ENCODE measurements around the gene GLCCI1.
"Not testable (repeated sequence)": the region's sequence is repeated elsewhere in the genome, so short reads cannot be mapped to it uniquely, and the experiment has no call there.

The GLCCI1 gene

DNA sequence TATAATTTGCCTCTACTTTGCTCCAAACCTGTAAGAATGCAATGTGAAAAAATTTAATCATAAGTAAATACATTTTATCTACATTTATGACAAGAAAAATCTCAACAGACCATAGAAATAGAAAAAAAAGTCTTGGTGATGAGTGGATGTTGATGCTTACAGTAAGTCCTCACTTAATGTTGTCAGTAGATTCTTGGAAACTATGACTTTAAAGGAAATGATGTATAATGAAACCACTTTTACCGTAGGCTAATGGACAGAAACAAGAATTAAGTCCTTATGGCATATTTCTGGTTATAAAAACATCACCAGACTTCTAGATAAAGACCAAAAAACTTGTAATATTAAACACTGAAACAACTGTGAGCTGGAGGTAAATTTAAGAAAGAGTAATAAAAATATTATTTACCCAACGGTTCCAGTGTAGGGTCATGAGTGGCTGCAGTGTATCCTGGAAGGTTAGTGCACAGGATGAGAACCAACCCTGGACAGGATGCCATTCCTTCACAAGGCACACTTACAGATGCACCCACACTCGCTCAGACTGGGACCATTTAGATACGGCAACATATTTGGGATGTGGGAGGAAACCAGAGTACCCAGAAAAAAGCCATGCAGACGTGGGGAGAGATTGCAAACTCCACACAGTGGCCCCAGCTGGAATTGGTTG lies 76.3 kb downstream of the GLCCI1 start:
- no peak for DNase-seq (ENCODE audit: low read depth in 1 of 2, low spot score in 1 of 2)

DNA sequence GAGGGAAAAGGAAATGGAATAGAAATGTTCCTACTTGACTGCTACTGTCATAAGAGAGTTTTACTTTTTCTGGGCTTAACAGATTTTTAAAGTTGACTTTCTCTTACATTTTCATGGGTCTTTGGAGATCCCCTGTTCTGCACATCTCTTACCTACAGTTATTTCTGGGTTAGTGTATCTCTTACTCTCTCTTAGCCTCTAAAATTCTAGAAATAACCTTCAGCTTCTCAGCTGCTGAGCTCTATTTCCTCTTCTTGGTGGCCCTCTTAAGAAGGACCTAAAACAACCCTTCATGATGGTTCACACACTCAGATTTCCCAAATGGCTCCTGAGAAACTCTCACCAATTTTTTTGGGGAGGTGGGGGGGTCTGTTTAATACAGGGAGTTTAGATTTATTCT lies 79.5 kb downstream of the GLCCI1 start:
- DNase-seq (ENCODE audit: low read depth in 1 of 2, low spot score in 1 of 2), result not testable (repeated sequence)

DNA sequence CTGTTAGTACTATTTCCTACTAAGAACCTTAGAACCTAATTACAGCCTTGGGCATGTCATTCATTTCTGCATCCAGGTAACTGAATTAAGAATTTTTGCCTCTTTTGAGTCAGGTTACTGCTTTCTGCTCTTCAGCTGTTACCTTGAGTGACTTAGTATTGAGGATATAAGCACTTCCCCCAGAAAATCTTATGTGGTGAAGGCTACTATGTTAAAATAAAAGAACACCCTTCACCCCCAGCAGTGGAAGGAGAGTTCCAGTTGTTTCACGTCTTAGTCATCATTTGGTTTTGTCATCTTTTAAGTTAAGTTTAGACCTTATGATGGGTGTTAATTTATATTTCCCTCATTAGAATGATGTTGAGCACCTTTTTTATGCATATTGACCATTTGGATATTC lies 82.8 kb downstream of the GLCCI1 start:
- DNase-seq (ENCODE audit: low read depth in 1 of 2, low spot score in 1 of 2), result no peak

DNA sequence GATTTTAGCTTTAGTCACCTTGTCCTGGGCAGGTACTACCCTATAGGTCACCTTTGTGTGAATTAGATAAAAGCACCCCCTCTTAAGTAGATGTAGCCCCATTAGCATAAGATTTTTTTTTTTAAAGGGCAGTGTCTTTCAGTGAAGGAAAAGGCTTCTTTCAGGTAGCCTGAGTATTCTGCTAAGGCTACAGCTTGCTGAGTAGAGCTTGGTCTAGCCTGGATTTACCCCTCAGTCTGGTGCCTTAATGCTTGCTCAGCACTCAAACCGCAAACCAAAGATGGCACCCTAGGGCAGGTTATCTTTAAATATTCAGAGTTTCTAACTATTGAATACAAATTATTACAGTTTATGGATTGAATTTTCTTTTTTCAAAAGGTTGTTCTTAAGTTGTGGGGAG lies 83.4 kb downstream of the GLCCI1 start:
- no peak for DNase-seq (ENCODE audit: low read depth in 1 of 2, low spot score in 1 of 2)

DNA sequence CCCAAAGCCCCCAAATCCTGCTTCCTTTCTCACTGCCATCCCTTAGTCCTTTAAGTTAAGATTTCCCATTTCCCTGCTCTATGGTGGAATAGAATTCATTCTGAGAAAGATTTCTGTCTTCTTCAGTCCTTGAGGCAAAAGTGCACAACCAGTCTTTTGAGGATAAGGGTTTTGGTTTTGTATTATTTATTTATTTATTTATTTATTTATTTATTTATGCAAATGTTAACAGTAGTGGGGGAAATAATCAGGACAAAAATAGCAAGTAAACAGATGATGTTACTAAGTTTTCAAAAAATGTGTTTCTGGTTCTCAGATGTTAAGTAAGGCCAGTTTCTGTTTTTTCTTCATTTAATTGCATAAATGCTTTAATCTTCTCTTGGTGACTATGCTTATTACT lies 84.2 kb downstream of the GLCCI1 start:
- DNase-seq (ENCODE audit: low read depth in 1 of 2, low spot score in 1 of 2), result no peak

DNA sequence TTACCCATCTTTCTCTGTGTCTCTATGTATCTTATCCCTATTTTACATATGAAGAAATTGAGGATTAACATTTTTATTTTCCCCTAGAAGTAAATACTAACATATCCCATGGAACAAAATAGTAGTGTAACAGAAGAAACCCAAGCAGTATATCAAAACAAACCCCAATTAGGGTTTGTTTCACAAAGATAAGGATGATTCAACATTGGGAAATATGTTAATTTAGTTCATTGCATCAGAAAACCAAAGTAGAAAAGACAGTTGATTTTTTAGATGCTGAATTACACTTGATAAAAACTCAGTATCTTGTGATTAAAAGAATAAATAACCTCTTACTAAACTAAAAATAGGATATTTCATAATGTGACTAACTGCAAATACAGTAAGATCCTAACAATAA lies 87.8 kb downstream of the GLCCI1 start:
- DNase-seq (ENCODE audit: low read depth in 1 of 2, low spot score in 1 of 2), result no peak

DNA sequence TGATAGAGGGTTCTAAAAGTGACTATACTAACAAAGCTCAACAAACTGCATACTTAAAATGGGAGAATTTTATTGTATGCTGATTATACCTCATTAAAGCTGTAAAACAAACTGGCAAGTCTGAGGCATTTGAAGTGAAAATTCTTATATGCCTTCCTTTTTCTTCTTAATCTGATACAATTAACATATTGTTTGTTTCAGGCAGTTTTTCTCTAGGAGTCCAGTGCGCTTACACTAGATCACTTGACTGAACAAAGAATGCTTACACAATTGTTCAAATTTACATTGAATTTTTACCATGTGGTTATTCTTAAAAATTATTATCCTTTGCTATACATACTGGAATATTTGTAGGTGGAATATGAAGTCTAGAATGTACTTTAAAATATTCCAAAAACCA lies 89.0 kb downstream of the GLCCI1 start:
- DNase-seq (ENCODE audit: low read depth in 1 of 2, low spot score in 1 of 2), result no peak

DNA sequence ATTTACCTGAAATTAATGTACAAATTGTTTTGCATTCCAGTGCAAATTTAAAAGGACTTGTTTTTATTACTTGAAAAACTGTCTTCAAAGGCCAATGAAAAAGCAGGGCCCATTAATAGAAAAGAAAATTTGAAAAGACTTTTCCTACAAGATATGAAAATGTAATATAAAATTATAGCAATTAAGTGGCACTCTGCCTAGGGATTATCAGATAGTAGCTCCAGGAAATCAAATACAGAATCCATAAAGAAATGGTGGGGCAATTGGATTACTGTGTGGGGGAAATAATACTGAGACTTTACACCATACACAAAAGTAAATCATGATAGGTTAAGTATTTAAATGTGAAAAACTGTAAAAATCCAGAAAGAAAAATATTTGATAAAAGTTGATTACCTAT lies 89.7 kb downstream of the GLCCI1 start:
- DNase-seq (ENCODE audit: low read depth in 1 of 2, low spot score in 1 of 2), result no peak

DNA sequence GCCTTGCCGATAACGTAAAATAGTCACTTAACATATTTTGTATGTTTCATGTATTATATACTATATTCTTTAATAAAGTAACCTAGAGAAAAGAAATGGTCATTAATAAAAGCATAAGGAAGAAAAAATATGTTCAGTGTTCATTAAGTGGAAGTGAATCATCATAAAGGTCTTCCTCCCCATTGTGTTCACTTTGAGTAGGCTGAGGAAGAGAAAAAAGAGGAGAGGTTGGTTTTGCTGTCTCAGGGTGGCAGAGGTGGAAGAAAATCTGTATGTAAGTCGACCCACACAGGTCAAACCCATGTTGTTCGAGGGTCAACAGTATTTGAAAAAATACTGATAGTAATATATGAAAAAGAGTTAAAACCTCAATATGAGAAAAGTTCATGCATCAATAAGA lies 90.3 kb downstream of the GLCCI1 start:
- no peak for DNase-seq (ENCODE audit: low read depth in 1 of 2, low spot score in 1 of 2)

DNA sequence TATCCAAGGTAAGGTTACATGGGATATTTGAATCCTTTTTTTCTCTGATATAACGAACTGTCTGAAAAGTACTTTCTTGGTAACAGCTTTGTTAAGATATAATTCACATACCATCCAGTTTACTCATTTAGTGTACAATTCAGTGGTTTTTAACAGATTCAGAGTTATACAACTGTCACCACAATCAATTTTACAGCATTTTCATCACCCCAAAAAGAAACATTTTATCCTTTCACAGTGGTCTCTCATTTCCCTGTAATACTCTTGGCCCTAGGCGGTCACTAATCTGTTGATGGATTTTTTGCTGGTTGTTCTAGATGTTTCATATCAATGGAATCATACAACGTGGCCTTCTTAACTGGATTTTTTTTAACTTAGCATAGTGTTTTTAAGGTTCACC lies 91.6 kb downstream of the GLCCI1 start:
- DNase-seq (ENCODE audit: low read depth in 1 of 2, low spot score in 1 of 2), result no peak

DNA sequence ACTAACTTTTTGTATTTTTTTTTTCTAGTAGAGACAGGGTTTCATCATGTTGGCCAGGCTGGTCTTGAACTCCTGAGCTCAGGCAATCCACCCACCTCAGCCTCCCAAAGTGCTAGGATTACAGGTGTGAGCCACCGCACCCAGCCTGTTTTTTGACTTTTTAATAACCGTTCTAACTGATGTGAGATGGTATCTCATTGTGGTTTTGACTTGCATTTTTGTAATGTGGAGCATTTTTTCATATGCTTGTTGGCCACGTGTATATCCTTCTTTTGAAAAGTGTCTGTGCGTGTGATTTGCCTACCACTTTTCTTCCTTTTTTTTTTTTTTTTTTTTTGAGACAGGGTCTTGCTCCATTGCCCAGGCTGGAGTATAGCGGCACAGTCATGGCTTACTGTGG lies 94.7 kb downstream of the GLCCI1 start:
- not testable (repeated sequence) for DNase-seq (ENCODE audit: low read depth in 1 of 2, low spot score in 1 of 2)

DNA sequence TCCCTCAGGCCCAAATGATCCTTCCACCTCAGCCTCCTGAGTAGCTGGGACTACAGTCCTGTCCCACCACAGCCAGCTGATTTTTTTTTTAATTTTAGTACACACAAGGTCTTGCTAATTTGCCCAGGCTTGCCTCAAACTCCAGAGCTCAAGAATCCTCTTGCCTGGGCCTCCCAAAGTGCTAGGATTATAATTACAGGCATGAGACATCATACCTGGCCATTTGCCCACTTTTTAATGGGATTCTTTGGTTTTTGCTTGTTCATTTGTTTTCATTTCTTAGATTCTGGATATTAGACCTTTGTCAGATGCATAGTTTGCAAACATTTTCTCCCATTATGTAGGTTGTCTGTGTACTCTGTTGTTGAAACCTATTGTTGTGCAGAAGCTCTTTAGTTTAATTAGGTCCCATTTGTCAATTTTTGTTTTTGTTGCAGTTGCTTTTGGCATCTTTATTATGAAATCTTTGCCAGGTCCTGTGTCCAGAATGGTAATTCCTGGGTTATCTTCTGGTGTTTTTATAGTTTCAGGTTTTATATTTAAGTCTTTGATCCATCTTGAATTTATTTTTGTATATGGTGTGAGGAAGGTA lies 95.2 kb downstream of the GLCCI1 start:
- no peak for DNase-seq (ENCODE audit: low read depth in 1 of 2, low spot score in 1 of 2)

DNA sequence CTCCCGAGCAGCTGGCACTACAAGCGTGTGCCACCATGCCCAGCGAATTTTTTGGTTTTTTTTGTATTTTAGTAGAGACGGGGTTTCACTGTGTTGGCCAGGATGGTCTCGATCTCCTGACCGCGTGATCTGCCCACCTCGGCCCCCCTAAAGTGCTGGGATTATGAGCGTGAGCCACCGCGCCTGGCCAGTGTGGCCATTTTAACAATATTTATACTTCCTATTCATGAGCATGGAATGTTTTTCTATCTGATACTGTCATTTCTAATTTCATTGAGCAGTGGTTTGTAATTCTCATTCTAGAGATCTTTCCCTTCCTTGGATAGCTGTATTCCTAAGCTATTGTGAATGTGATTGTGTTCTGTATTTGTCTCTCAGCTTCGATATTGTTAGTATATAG lies 96.2 kb downstream of the GLCCI1 start:
- DNase-seq (ENCODE audit: low read depth in 1 of 2, low spot score in 1 of 2), result no peak

DNA sequence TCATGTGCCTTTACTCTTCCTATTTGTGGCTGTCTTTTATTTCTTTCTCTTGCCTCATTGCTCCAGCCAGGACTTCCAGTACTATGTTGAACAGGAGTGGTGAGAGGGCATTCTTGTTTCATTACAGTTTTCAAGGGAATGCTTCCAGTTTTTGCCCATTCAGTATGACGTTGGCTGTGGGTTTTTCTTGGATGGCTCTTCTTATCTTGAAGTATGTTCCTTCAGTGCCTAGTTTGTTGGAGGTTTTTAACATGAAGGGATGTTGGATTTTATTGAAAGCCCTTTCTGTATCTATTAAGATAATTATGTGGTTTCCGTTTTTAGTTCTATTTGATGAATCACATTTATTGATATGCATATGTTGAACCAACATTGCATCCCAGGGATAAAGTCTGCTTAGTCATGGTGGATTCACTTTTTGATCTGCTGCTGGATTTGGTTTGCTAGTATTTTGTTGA lies 96.8 kb downstream of the GLCCI1 start:
- DNase-seq (ENCODE audit: low read depth in 1 of 2, low spot score in 1 of 2), result no peak

DNA sequence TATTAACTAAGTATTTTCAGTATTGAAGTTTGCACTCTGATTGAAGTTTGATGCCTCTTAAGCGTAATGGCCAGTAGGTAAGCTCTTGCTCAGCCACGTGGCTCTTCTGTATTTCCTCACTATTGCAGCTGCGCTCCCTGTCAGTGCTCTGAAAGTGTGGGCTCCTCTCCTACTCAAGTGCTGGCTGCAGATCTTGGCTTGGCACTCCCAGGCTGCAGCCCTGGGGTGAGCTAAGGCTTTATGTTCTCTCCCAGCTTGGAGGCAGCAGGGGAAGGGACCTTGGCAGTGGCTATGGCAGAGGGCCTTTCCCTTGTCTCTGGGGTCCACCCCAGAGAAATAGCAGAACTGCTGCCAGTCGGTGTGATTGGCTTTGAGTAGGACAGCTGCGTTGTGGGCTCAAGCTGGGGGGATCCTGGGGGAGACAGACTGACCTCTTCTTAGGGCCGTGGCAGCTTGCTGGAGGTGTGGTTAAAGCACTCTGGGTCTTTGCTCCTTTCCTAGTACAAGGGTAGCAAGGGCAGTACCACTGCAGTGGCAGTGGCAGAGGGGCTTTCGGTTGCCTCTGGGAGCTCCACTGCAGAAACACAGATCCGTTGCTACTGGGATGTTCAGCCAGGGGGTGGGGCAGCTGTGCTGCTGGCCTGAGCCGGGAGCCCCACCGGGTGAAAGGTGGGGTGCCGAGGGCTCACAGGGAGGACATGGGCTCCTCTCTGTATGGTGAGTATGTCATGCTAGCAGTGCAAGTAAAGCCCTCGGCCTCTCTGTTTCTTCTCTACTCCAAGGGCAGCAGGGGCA lies 100.5 kb downstream of the GLCCI1 start:
- no peak for DNase-seq (ENCODE audit: low read depth in 1 of 2, low spot score in 1 of 2)

DNA sequence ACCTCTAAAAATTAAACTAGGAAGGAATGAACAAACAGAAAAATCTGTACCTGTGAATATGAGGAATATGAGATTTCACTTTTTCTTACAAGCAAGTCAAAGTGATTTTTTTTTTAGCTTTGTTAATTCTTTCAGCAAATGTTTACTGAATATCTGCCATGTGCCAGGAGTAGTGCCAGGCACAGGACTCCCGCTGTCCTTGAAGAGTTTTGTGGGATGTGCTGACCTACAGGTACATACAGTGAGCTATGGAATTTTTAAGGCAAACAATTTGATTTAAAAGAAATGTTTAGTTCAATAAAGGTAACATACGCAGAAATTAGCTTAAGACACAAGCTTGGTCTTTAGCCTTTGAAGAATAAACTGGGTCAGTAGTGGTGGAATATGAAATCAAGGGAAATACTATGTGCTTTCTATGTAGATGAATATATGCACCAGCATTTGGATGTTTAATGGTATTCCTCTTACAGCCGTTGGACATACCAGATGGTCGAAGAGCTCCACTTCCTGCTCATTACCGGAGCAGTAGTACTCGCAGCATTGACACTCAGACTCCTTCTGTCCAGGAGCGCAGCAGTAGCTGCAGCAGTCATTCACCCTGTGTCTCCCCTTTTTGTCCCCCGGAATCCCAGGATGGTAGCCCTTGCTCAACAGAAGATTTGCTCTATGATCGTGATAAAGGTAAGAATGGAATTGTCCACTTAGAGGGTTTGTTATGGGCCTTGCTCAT lies 102.0 kb downstream of the GLCCI1 start:
- no peak for DNase-seq (ENCODE audit: low read depth in 1 of 2, low spot score in 1 of 2)

DNA sequence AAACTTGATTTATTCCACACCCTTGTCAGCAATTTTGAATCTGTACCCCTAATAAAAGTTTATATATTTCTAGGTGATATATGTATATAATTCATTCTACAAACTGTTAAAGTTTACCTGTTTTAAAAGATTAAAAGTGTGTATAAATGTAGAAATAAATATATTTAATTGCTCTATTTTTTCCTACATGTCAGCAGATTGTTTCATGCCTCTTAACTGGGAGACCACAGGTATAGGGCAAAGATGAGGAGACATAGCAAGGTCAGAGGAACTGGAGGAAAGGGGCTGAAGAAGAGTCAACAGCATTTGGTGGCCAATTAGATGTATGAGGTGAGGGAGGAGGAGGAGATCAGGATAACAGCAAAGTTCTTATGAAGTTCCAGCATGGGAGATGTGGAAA lies 109.8 kb downstream of the GLCCI1 start:
- DNase-seq (ENCODE audit: low read depth in 1 of 2, low spot score in 1 of 2), result no peak

DNA sequence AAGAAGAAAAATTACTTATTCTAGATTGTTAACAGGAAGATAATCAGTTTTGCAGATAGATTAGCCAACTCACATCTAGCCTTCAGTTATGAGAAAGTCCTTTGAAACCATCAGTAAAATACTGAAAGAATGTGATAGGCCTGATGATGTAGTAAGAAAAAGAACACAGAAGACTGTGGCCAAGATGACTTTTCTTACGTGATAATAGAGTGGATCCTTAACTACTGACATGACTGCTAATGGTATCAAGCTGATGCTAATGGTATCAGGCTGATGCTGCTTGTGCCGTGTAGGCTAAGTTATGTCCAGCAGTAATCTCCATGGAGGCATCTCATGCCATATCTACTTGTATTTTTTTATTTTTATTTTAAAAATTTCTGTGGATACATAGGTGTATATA lies 114.2 kb downstream of the GLCCI1 start:
- no peak for DNase-seq (ENCODE audit: low read depth in 1 of 2, low spot score in 1 of 2)

DNA sequence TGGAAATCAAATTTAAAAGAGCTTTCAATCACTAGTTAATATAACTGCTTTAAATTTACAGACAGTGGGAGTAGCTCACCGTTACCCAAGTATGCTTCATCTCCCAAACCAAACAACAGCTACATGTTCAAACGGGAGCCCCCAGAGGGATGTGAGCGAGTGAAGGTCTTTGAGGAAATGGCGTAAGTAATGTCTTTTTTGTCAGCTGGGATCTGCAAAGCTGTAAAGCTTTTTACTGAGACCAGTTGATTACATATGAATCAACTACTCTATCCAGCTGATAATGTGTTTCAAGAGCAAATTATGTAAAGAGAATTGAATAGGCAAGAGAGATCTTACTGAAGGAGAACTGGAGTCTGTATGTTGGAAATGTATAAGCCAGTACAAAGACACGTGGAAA lies 116.2 kb downstream of the GLCCI1 start:
- no peak for DNase-seq (ENCODE audit: low read depth in 1 of 2, low spot score in 1 of 2)

DNA sequence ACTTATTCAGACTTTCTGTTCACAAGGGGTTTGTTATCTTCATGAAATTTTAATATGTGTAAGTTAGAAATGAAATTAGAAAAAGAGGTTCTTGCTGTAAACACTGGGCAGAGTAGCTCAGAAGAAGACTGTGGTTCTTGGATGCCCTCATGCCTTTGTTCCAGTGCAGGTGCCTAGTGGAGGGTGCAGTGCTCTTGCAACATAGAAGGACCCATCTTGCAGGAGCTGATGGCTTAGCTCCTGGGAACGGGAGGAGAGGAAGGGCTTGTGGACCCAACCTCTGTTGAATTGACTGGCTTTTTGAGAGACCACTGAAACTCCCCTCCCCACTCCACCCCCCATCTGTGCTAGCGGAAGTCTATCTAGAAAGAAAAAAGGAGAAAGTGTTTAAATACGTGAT lies 116.8 kb downstream of the GLCCI1 start:
- DNase-seq (ENCODE audit: low read depth in 1 of 2, low spot score in 1 of 2), result no peak

DNA sequence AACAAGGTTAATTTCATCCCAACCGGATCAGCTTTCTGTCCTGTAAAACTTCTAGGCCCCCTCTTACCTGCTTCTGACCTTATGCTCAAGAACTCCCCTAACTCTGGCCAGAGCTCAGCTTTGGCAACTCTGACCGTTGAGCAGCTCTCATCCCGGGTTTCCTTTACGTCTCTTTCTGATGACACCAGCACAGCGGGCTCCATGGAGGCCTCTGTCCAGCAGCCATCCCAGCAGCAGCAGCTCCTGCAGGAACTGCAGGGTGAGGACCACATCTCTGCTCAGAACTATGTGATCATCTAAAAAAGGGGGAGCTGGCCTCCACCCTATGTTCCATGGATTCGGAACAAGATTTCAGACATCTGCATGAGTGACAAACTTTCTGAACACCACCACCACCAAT lies 117.6 kb downstream of the GLCCI1 start:
- no peak for DNase-seq (ENCODE audit: low read depth in 1 of 2, low spot score in 1 of 2)

Data from activated T-helper 1 cell treated with anti-CD3 and anti-CD28 coated beads, Interleukin-2, amount 50 U/mL, for 16 hours (primary cell).